RKO (cell line): ENCODE measurements around the gene VPS26C.
"Not testable (repeated sequence)": the region's sequence is repeated elsewhere in the genome, so short reads cannot be mapped to it uniquely, and the experiment has no call there.

Experiments used
- DNase-seq: peaks from one replicate; pipeline ENCODE4 v3.0.0-alpha.2; 2016; ENCODE audit warnings: low spot score

VPS26C gene

DNA sequence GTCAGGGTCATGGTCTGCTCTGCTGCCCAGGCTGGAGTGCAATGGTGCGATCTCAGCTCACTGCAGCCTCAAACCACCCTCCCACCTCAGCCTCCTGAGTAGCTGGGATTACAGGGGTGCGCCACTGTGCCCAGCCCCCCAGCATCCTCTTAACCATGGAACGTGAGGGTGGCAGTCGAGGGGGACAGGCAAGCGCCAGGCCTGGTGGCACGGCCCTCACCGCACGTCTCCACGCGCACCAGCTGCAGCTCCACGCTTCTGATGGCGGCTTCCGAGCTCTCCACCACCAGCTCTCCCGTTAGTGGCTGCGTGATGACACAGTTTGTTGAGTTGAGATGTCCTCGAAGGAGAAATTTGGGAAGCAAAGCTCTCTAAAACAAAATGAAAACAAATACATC, 39.1 kb downstream of the VPS26C start:
- DNase-seq: no peak

- no peak for DNase-seq
Observed at GRCh38 chr21:37227071-37228002, 39.8 kb downstream of the VPS26C start.

DNA sequence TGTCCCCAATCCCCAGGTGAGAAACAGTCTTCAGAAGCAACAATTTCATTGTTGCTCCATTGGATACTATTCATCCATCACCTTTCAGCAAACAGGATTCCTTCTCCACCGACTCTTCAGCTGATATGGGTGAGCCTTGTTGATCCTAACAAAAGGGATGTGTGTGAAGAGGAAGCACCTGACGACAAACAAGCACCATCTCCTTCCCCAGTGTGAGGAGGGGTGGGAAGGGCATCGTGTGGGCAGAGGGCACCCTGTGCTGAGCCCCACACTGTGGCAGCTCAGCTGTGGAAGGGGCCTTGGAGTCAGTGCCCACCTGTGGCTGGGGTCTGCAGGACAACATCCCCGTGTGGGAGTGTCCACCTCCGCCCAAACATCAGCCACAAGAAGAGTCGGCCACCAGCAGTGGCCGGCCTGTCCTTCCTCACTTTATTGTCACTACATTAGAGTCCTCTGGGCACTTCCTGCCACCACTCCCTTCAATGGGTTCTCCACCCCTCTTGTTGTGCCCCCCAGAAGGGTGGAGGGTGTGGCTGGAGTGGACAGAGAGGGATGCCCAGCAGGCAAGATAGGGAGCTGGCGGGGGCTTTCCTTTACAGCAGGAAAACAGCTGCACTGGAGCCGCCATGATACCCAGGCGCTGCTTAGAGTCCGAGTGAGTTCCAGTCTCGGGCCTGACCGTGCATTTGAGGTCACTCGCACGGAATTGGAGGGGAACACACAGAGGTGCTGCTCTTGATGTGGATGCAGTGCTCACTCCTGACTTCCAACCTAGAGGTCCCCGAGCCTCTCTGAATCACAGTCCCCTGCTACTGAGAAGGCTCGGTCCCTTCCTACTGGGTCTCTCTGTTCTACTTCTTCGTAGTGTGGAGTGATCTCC, 40.9 kb downstream of the VPS26C start:
- no peak for DNase-seq

- no peak for DNase-seq
Observed at GRCh38 chr21:37224861-37225839, 42.0 kb downstream of the VPS26C start.

- DNase-seq: no peak
Observed at GRCh38 chr21:37223804-37224345, 43.3 kb downstream of the VPS26C start.

- not testable (repeated sequence) for DNase-seq
Observed at GRCh38 chr21:37222248-37222647, 44.9 kb downstream of the VPS26C start.

- DNase-seq: no peak
Observed at GRCh38 chr21:37220981-37221664, 46.0 kb downstream of the VPS26C start.

- DNase-seq: no peak
Observed at GRCh38 chr21:37220433-37220980, 46.6 kb downstream of the VPS26C start.

- DNase-seq: no peak
Observed at GRCh38 chr21:37219761-37220432, 47.2 kb downstream of the VPS26C start.

DNA sequence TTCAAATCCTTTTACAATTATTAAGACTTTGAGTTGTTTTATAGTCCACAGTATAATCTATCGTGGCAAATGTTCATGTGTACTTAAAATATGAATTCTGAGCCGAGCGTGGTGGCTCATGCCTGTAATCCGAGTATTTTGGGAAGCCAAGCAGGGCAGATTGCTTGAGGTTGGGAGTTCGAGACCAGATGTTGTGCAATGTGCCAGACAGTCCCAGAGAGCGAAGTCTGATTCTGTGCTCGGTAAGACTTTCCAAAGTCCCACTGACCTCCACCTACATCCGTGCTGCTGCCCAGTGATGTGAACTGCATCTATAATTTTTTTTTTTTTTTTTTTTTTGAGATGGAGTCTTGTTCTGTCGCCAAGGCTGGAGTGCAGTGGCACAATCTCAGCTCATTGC, 52.2 kb downstream of the VPS26C start:
- no peak for DNase-seq

DNA sequence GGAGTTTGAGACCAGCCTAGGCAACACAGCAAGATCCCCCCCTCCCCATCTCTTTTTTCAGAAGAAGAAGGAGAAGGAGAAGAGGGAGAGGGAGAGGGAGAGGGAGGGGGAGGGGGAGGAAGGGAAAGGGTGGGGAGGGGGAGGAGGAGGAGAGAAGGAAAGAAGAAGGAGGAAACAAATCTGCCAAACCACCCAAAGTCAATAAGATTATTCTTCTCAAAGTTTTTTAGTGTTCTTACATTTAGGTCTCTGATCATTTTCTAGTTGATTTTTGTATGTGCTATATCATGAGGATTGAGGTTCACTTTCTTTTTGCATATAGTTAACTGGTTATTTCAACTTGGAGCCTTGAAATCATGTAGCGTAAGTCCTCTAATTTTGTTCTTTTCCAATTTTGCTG, 56.3 kb downstream of the VPS26C start:
- DNase-seq: no peak

DNA sequence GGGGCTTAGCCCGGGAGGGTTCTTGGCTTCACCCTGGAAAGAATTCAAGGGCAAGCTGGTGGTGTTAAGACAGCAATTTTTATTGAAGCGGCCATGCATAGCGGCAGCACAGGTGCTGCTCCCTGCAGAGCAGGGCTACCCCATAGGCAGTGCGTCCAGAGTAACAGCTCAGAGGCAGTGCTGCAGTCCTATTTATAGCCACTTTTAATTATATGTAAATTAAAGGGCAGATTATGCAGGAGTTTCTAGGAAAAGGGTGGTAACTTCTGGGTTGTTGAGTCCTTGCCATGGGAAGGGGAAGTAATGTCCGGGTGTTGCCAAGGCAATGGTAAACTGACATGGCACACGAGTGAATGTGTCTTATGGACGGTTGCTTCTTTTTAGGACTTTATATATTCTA, 57.0 kb downstream of the VPS26C start:
- no peak for DNase-seq

GRCh38 chr21:37208741-37209225, 58.4 kb downstream of the VPS26C start:
- no peak for DNase-seq

GRCh38 chr21:37208056-37208721, 58.9 kb downstream of the VPS26C start:
- no peak for DNase-seq

DNA sequence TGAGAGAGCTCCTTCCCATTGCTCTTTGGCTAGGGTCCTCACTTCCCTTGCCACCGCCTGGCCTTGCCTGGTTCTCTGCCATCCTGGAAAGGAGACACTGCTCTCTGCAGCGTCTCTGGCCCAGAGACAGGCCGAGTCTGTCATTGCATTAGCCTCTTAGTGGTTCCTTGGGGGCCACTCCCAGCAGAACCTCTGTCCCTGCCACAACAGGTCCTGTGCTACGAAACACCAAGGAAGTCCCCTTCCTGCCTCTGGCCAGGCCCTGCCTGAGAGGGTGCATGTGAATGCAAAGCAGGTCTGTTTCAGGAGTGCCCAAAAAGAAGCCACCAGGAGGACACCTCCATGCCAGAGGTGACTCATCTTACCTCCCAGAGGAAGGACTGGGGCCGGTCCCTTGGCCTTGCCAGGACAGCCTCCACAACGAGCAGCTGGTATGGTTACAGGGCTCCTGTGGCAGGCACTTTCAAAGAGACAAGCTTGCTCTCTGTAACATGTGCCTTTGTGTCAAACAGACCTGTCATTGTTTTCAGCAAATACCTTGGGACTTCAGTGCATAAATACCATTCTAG, 59.6 kb downstream of the VPS26C start:
- DNase-seq: no peak

DNA sequence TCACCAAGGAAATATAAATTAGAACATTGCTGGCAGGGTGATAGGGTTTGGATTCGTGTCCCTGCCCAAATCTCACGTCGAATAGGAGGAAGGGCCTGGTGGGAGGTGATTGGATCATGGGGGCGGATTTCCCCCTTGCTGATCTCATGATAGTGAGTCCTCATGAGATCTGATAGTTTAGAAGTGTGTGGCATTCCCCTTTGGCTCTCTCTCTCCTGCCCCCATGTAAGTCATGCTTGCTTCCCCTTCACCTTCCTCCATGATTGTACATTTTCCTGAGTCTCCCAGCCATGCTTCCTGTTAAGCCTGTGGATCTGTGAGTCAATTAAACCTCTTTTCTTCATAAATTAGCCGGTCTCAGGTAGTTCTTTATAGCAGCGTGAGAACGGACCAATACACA, 60.6 kb downstream of the VPS26C start:
- DNase-seq: no peak

- DNase-seq: no peak
Observed at GRCh38 chr21:37204580-37204979, 62.6 kb downstream of the VPS26C start.

GRCh38 chr21:37202221-37203110, 64.7 kb downstream of the VPS26C start:
- DNase-seq: no peak
